ENCODE measurements around the gene KRTAP15-1.

The KRTAP15-1 gene

DNA sequence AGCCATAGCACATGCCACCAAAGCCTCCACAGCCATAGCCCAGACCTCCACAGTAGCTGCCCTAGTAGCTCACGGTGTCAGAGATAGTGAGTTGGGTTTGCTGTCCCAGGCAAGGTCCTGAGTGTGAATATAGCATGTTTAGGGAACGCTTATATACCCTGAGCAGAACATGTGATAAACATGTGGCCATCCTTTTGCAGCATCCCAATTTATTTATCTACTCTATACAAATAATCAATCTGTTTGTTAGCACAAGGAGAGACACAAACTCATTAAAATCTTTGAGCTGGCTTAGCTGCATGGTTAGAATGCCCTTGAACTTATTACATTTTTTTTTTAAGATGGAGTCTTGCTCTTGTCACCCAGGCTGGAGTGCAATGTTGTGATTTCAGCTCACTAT is 47.3 kb downstream of the KRTAP15-1 start, which contains the start of gene KRTAP19-2:
KRTAP19-2 (minus strand) TSS at position 101 of the 400 bp plus-strand sequence; CDS start at position 13, 88 bp downstream.
- DNase-seq (ENCODE audit: low spot score) = no peak
